ENCODE measurements around the gene FBXO48.
"Not testable (repeated sequence)": the region's sequence is repeated elsewhere in the genome, so short reads cannot be mapped to it uniquely, and the experiment has no call there.

FBXO48 gene

GRCh38 chr2:68467077-68467960 lies at the start of gene FBXO48, which contains the start of gene APLF:
Gene FBXO48, minus strand, starts transcription at chr2:68467294. Its CDS starts 2,149 bp downstream, at chr2:68465145.
Gene APLF, plus strand, starts transcription at chr2:68467585. Its CDS starts 147 bp downstream, at chr2:68467732.
- DNase-seq (ENCODE audit: low read depth in 2 of 2, low spot score in 1 of 2): peak; percentile 94 to 96

- DNase-seq (ENCODE audit: low read depth in 2 of 2, low spot score in 1 of 2): no peak
Observed at GRCh38 chr2:68516051-68516955, 49.2 kb upstream of the FBXO48 start.

- DNase-seq (ENCODE audit: low read depth in 2 of 2, low spot score in 1 of 2): no peak
Observed at GRCh38 chr2:68514316-68514929, 47.3 kb upstream of the FBXO48 start.

- DNase-seq (ENCODE audit: low read depth in 2 of 2, low spot score in 1 of 2): no peak
Observed at GRCh38 chr2:68512966-68513365, 45.9 kb upstream of the FBXO48 start.

GRCh38 chr2:68512326-68512725 lies 45.2 kb upstream of the FBXO48 start:
- no peak for DNase-seq (ENCODE audit: low read depth in 2 of 2, low spot score in 1 of 2)

- no peak for DNase-seq (ENCODE audit: low read depth in 2 of 2, low spot score in 1 of 2)
Observed at GRCh38 chr2:68506170-68506569, 39.1 kb upstream of the FBXO48 start.

- no peak for DNase-seq (ENCODE audit: low read depth in 2 of 2, low spot score in 1 of 2)
Observed at GRCh38 chr2:68505603-68506159, 38.6 kb upstream of the FBXO48 start.

- no peak for DNase-seq (ENCODE audit: low read depth in 2 of 2, low spot score in 1 of 2)
Observed at GRCh38 chr2:68501768-68502167, 34.7 kb upstream of the FBXO48 start.

GRCh38 chr2:68500649-68501048 lies 33.6 kb upstream of the FBXO48 start:
- no peak for DNase-seq (ENCODE audit: low read depth in 2 of 2, low spot score in 1 of 2)

- no peak for DNase-seq (ENCODE audit: low read depth in 2 of 2, low spot score in 1 of 2)
Observed at GRCh38 chr2:68499133-68499532, 32.0 kb upstream of the FBXO48 start.

GRCh38 chr2:68491582-68491981 lies 24.5 kb upstream of the FBXO48 start:
- DNase-seq (ENCODE audit: low read depth in 2 of 2, low spot score in 1 of 2): no peak

- no peak for DNase-seq (ENCODE audit: low read depth in 2 of 2, low spot score in 1 of 2)
Observed at GRCh38 chr2:68489282-68489681, 22.2 kb upstream of the FBXO48 start.

- DNase-seq (ENCODE audit: low read depth in 2 of 2, low spot score in 1 of 2): not testable (repeated sequence)
Observed at GRCh38 chr2:68488605-68489004, 21.5 kb upstream of the FBXO48 start.

- no peak for DNase-seq (ENCODE audit: low read depth in 2 of 2, low spot score in 1 of 2)
Observed at GRCh38 chr2:68487773-68488355, 20.8 kb upstream of the FBXO48 start.

- DNase-seq (ENCODE audit: low read depth in 2 of 2, low spot score in 1 of 2): no peak
Observed at GRCh38 chr2:68483011-68483410, 15.9 kb upstream of the FBXO48 start.

- DNase-seq (ENCODE audit: low read depth in 2 of 2, low spot score in 1 of 2): no peak
Observed at GRCh38 chr2:68482296-68482820, 15.3 kb upstream of the FBXO48 start.

GRCh38 chr2:68478688-68479087 lies 11.6 kb upstream of the FBXO48 start:
- DNase-seq (ENCODE audit: low read depth in 2 of 2, low spot score in 1 of 2): no peak

- no peak for DNase-seq (ENCODE audit: low read depth in 2 of 2, low spot score in 1 of 2)
Observed at GRCh38 chr2:68476454-68476853, 9.4 kb upstream of the FBXO48 start.

- DNase-seq (ENCODE audit: low read depth in 2 of 2, low spot score in 1 of 2): no peak
Observed at GRCh38 chr2:68475576-68475975, 8.5 kb upstream of the FBXO48 start.

- DNase-seq (ENCODE audit: low read depth in 2 of 2, low spot score in 1 of 2): no peak
Observed at GRCh38 chr2:68475110-68475509, 8.0 kb upstream of the FBXO48 start.

Data from stimulated activated CD8-positive, alpha-beta memory T cell treated with anti-CD3 and anti-CD28 coated beads, Interleukin-4, amount 100 ng/mL, for 1 hour (primary cell).